Inferior parietal cortex (tissue), 1 donor: Measurements from ENCODE around the gene RAB24.
A peak's percentile ranks its signal among the peaks of the same experiment; 100 is the strongest.
"Not testable (repeated sequence)": the region's sequence is repeated elsewhere in the genome, so short reads cannot be mapped to it uniquely, and the experiment has no call there.

Source experiments
- DNase-seq: peaks from one replicate; pipeline ENCODE4 v3.0.0-alpha.2; 2016; ENCODE audit errors: extremely low spot score

Gene RAB24

GRCh38 chr5:177303121-177303924 lies at the start of gene RAB24, which contains the start of gene PRELID1:
TSS of gene RAB24 (minus strand) at chr5:177303719. CDS start at chr5:177303288, 431 bp downstream.
TSS of gene PRELID1 (plus strand) at chr5:177303799. CDS start at chr5:177303986, 187 bp downstream.
- DNase-seq, result peak; percentile 85

GRCh38 chr5:177353093-177353492 lies 49.6 kb upstream of the RAB24 start:
- no peak for DNase-seq

DNA sequence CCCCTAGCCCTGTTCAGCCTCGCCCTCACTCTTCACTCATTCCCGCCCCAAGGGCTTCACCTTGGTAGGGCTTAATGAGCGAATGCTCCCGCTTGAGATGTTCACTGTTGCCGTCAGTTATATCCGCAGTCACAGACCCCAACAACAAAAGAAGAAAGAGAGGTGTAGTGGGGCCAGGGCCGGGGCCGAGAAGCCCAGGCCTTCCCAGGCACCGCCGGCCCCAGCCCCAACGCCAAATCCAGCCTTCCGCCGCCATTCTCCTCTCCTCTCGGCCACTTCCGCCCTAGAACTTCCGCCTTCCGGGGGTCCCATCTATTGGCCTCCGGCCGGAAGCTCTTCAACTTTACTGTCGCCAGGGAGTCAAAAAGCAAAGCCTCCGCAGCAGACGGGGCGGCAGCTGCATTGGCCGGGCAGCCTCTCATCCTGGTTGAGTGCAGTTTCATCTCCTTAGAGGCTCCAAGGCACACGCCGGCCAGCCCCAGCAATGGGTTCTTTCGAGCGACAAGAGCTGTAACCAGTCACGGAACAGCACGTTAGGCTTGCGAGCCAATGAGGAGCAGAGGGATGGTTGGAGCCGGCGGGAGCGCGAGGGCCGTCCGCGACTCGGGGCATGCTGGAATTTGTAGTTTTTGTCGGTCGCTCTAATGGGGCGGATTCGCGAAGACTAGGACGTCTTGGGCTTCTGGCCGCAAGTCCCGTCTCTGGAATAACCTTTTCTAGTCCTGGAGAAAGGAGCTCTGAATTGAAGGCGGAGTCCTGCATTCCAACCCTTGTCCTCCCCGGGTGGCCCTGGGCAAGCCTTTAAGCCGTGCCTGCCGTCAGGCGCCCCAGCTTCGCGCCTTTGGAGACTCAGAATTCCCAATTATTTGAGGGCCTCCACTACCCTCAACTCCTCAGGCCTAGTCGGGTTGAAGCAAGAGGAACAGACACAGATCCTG lies 48.1 kb upstream of the RAB24 start, which contains the start of gene LMAN2:
Gene LMAN2, minus strand, starts transcription at position 277 of the 938 bp plus-strand sequence. Its CDS starts 21 bp downstream, at position 256.
- DNase-seq, result peak; percentile 99

DNA sequence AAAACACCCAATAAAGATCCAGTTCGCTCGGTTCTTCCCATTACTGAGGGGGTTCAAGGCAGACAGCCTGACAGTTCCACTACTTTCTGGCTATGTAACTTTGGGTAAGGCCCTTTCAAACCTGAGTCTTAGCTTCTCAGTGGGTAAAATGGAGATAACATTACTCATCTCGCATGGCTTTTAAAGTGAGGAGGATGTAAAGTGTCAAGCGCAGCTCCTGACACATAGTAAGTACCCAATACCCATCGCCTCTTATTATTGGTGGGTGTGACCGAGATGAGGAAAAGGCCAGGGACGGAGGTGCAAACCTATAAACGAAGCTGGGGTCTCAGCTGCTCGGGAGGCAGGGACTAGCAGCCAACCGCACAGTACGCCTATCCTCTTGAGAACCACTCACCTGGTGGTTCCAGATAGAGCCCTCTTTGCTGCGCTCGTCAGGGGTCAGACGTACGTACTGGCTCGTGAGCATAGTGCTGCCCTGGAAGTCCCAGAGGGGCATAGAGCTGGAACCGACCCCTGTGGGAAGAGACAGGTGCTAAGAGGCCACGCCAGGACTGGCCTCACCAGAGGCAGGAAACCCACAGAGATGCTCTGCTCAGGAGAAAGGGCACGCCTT lies 47.4 kb upstream of the RAB24 start:
- no peak for DNase-seq

GRCh38 chr5:177349762-177350161 lies 46.2 kb upstream of the RAB24 start:
- DNase-seq, result no peak

DNA sequence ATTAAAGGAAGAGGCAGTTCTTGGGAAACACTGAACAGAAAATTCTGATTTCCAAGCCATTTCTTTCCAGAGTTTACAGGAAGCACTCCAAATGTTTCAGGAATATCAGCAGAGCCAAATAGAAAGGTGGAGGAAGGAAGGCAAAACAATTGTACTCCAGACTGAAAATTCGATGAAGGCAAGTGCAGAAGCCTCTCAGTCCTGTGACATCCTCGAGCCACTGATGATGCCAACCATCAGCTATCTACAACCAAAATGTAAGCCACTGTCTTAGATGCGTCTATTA lies 45.8 kb upstream of the RAB24 start:
- no peak for DNase-seq

GRCh38 chr5:177347699-177348098 lies 44.2 kb upstream of the RAB24 start:
- DNase-seq, result no peak

DNA sequence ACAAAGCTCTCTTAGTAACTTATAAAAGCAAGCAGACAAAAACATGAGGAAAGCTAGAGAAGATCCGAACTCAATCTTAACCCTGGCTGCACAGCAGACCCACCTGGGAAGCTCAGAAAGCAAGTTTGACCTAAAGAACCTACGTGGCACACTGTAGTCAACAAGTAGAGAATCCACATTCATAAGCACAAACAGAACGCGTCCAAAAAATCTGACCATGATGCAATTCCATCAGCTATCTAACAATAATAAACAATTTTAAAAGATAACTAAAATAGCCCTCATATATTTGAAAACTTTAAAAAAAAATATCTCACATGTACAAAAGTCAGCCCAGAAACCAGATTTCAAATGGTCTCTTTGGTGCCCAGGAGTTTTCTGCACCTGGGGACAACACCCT lies 43.3 kb upstream of the RAB24 start:
- no peak for DNase-seq

DNA sequence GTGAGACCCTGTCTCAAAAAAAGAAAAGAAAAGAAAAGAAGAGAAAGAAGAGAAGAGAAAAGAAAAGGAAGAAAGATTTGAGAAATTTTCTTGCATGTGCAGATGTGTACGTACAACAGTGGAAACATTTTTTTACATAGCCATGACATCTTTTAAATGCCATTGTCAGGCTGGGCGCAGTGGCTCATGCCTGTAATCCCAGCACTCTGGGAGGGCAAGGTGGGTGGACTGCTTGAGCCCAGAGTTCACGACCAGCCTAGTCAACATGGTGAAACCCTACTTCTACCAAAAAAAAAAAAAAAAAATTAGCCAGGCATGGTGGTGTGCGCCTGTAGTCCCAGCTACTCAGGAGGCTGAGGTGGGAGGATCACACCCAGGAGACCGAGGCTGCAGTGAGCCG lies 41.4 kb upstream of the RAB24 start:
- no peak for DNase-seq

GRCh38 chr5:177343777-177344176 lies 40.3 kb upstream of the RAB24 start:
- no peak for DNase-seq

DNA sequence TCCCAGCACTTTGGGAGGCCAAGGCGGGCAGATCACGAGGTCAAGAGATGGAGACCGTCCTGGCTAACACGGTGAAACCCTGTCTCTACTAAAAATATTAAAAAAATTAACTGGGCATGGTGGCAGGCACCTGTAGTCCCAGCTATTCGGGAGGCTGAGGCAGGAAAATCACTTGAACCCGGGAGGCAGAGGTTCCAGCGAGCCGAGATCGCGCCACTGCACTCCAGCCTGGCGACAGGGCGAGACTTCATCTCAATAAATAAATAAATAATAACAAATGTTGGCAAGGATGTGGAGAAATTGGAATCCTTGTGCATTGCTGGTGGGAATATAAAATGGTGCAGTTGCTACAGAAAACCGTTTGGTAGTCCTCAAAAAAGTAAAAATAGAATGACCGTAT lies 39.5 kb upstream of the RAB24 start:
- not testable (repeated sequence) for DNase-seq

DNA sequence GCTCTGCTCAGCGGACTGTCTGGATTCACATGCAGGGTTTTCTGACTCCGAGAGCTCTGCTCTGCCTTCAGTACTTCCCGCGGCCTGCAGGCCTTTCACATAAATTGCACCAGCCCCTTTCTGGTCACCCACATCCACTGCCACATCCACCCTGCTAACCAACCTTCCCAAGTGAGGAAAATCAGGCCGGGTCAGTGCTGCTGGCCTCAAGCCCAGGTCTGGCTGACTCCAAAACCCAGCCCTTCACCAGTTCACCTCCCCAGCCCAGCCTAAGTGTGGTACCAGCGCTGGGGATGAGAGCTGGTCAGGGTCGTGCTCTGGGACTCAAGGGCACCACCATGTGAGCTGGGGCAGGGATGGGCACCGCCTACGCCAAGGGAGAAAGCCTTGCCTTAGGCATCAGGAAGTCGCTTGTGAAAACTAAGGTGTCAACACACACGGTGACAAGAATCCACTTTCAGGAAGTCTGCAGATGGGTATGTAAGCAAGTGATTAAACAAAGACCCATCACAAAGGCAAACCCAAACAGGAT lies 35.7 kb upstream of the RAB24 start:
- DNase-seq, result no peak

- DNase-seq, result no peak
Observed at GRCh38 chr5:177338251-177339106, 35.0 kb upstream of the RAB24 start.

- no peak for DNase-seq
Observed at GRCh38 chr5:177336603-177337494, 33.3 kb upstream of the RAB24 start.

- no peak for DNase-seq
Observed at GRCh38 chr5:177336112-177336511, 32.6 kb upstream of the RAB24 start.

DNA sequence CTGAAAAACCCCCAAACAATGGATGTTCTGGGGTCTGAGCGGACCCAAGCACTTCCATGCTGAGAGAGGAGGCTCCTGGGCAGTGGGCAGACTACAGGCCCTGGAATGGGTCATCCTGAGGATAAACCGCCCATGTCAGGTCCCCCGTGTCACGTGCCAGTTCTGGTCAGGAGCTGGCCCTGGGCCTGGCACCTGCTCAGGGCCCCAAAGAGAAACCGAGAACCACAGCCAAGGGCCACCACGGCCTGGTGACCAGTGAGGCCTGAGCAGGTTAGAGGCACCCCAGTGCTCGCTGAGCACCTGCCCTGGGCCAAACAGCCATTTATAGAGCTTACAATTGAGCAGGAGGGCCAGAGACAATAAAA lies 32.2 kb upstream of the RAB24 start:
- no peak for DNase-seq

- no peak for DNase-seq
Observed at GRCh38 chr5:177334781-177335700, 31.5 kb upstream of the RAB24 start.

DNA sequence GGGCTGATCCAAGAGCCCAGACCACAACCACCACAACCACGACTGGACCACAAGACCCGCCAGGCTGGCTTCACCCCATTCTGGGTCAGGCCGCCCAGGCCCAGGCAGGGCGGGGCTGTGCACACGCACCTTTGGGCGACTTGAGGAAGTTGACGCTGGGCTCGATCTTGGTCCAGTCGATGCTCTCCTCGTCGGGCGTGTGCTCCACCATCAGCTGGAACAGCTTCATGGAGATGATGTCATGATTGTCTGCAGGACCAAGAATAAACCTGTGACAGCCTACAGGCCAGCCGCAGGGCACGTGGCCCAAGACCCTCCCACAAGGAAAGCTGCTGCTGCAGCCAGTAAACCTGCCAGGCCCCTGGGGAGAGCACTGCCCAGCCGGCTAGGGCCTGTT lies 30.6 kb upstream of the RAB24 start:
- DNase-seq, result no peak
